Caco-2 (cell line): ENCODE results near the gene SERTAD4. TPM values are rescaled to one million over a fixed set of nuclear protein-coding genes. Genes with fewer than 3 reads are reported as not detected.

ENCODE experiments used
- BruUV-seq: library from RNA; stranded (reverse); fragments of 400-500 nt; replicated peaks from 2 replicates; lab custom pipeline; 2021; lab: Mats Ljungman, UMichigan
- CTCF ChIA-PET: fragments of 300-600 bp; sonication (Branson Sonifier 250); formaldehyde crosslinking; loops from one replicate; lab custom pipeline; 2022; ENCODE audit warnings: antibody characterized with exemption; lab: Charles Lee
- POLR2A ChIA-PET: fragments of 300-600 bp; sonication (Branson Sonifier 250); formaldehyde crosslinking; loops from one replicate; lab custom pipeline; 2022; ENCODE audit warnings: antibody characterized with exemption; lab: Charles Lee
- DNase-seq, 2 experiments: peaks; one replicate each; pipeline versions ENCODE4 v3.0.0 to v3.0.0-alpha.2; 2020 to 2022
- H3K27me3 ChIP-seq: replicated peaks from 2 replicates; pipeline ENCODE4 v1.6.0; 2011; ENCODE audit warnings: low read length; ENCODE audit not compliant: control insufficient read depth, insufficient read depth
- H3K36me3 ChIP-seq: 2 replicates; pipeline ENCODE4 v1.5.1; 2011; ENCODE audit warnings: low read length; ENCODE audit not compliant: control insufficient read depth, insufficient read depth
- H3K4me1 ChIP-seq: fragments of 250-450 bp; sonication (Bioruptor Pico); 2 replicates; pipeline ENCODE4 v1.5.1; 2020; ENCODE audit warnings: mild to moderate bottlenecking
- H3K4me3 ChIP-seq: 2 replicates; pipeline ENCODE4 v1.5.1; 2011; ENCODE audit warnings: low read depth, mild to moderate bottlenecking, control low read depth, low read length
- H3K9me3 ChIP-seq: fragments of 250-450 bp; sonication (Bioruptor Pico); 2 replicates; pipeline ENCODE4 v1.5.1; 2020; ENCODE audit warnings: mild to moderate bottlenecking, moderate library complexity
- H3K27ac Mint-ChIP-seq: one replicate; pipeline ENCODE4 v1.8.0; 2022; ENCODE audit warnings: mixed read lengths; ENCODE audit not compliant: unreplicated experiment
- H3K27me3 Mint-ChIP-seq: one replicate; pipeline ENCODE4 v1.8.0; 2022; ENCODE audit warnings: mixed read lengths; ENCODE audit not compliant: insufficient read depth, unreplicated experiment
- H3K36me3 Mint-ChIP-seq: one replicate; pipeline ENCODE4 v1.8.0; 2022; ENCODE audit warnings: mild to moderate bottlenecking, mixed read lengths; ENCODE audit not compliant: insufficient read depth, unreplicated experiment
- H3K4me1 Mint-ChIP-seq: one replicate; pipeline ENCODE4 v1.8.0; 2022; ENCODE audit warnings: low read depth, mixed read lengths; ENCODE audit not compliant: unreplicated experiment
- H3K4me3 Mint-ChIP-seq: one replicate; pipeline ENCODE4 v1.8.0; 2022; ENCODE audit warnings: mild to moderate bottlenecking, moderate library complexity, mixed read lengths; ENCODE audit not compliant: unreplicated experiment
- H3K9me3 Mint-ChIP-seq: one replicate; pipeline ENCODE4 v1.8.0; 2022; ENCODE audit warnings: mixed read lengths; ENCODE audit not compliant: unreplicated experiment
- CTCF ChIP-seq, 2 experiments: fragments of 200-600 bp in 1 of 2; IDR thresholded peaks; 1 replicate in 1 of 2; 2 replicates in 1 of 2; pipeline versions ENCODE4 v1.5.1 to v1.8.0; 2011 to 2022; ENCODE audit warnings: antibody characterized with exemption in 1 of 2, control low read depth in 1 of 2, inconsistent platforms in 1 of 2, low read depth in 1 of 2, low read length in 1 of 2, mild to moderate bottlenecking in 1 of 2, moderate library complexity in 1 of 2; ENCODE audit not compliant: insufficient read depth in 1 of 2, severe bottlenecking in 1 of 2, unreplicated experiment in 1 of 2
- intact Hi-C: fragments of 100-400 bp; cut with micrococcal nuclease; formaldehyde crosslinking; loops from one replicate; pipeline ENCODE4 v1.10.0; 2022; ENCODE audit not compliant: unreplicated experiment
- total RNA-seq: library from RNA; stranded (reverse); gene quantifications from 2 replicates; pipeline ENCODE4 v1.2.3, GENCODE V29; 2022

The SERTAD4 gene
- total RNA-seq, 1 experiment from 2014 or later = 2.8 TPM

GRCh38 chr1:210272666-210273065 lies 40.1 kb downstream of the SERTAD4 start:
- TF ChIP-seq CTCF (IDR thresholded peaks at IDR 0.05; ENCODE audit: insufficient read depth in 1 of 2, low read depth in 1 of 2, low read length in 1 of 2, severe bottlenecking in 1 of 2, unreplicated experiment in 1 of 2) = no peak
- DNase-seq = no peak

GRCh38 chr1:210280221-210280620 lies 47.6 kb downstream of the SERTAD4 start:
- Histone ChIP-seq H3K36me3 (no peaks in the 10 kb centered on the region), H3K4me1 (no peaks in the 10 kb centered on the region), H3K9me3 (peaks cover 28% of the 10 kb centered on the region), H3K27me3 (no peaks in the 10 kb centered on the region), H3K4me3 (no peak overlapping the region)
- ChIA-PET POLR2A (no interaction called here), CTCF (no interaction called here)
- Mint-ChIP-seq H3K27ac (no peak overlapping the region), H3K36me3 (no peaks in the 10 kb centered on the region), H3K4me1 (no peaks in the 10 kb centered on the region), H3K4me3 (no peak overlapping the region), H3K9me3 (peaks cover 44% of the 10 kb centered on the region), H3K27me3 (peaks cover 3% of the 10 kb centered on the region)
- no peak for DNase-seq
- BruUV-seq = no TSS peak
- no peak for TF ChIP-seq CTCF (IDR thresholded peaks at IDR 0.05; ENCODE audit: insufficient read depth in 1 of 2, low read depth in 1 of 2, low read length in 1 of 2, severe bottlenecking in 1 of 2, unreplicated experiment in 1 of 2)
- intact Hi-C loops = no loop called here

More at GRCh38 chr1:210272666-210273065, 40.1 kb downstream of the SERTAD4 start:
- CTCF ChIA-PET = no interaction called here
- Mint-ChIP-seq H3K4me3 (no peak overlapping the region), H3K27ac (no peak overlapping the region), H3K36me3 (no peaks in the 10 kb centered on the region), H3K9me3 (no peaks in the 10 kb centered on the region), H3K27me3 (no peaks in the 10 kb centered on the region), H3K4me1 (no peaks in the 10 kb centered on the region)
- no TSS peak for BruUV-seq
- intact Hi-C loops = no loop called here
- Histone ChIP-seq H3K27me3 (no peaks in the 10 kb centered on the region), H3K9me3 (no peaks in the 10 kb centered on the region), H3K4me1 (no peaks in the 10 kb centered on the region), H3K36me3 (no peaks in the 10 kb centered on the region), H3K4me3 (no peak overlapping the region)
- POLR2A ChIA-PET = no interaction called here

DNA sequence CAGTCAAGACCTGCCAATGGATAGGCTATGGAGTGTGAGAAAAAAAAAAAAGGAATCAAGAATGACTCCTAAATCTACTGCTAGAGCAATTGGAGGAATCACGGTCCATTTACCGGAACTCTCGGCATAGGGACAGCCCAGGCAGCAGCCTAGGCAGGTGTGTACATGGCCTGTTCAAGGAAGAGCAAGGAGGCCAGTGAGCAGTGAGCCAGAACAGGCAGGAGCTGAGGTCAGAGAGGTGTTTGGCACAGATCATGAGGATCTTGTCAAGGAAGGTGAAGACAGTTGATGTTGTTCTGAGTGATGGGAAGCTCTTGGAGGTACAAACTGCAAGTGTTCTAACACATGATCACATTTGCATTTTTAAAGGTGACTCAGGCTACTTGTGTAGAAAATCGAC lies 55.5 kb downstream of the SERTAD4 start:
- peaks cover 9% of the 10 kb centered on the region for H3K9me3 Mint-ChIP-seq
- peaks cover 3% of the 10 kb centered on the region for H3K27me3 Mint-ChIP-seq
- no peaks in the 10 kb centered on the region for H3K9me3 ChIP-seq
- TF ChIP-seq CTCF (IDR thresholded peaks at IDR 0.05; ENCODE audit: insufficient read depth in 1 of 2, low read depth in 1 of 2, low read length in 1 of 2, severe bottlenecking in 1 of 2, unreplicated experiment in 1 of 2) = no peak
- H3K27ac Mint-ChIP-seq = no peak overlapping the region
- H3K4me3 ChIP-seq = no peak overlapping the region
- no peaks in the 10 kb centered on the region for H3K36me3 ChIP-seq
- H3K4me1 ChIP-seq = no peaks in the 10 kb centered on the region
- H3K36me3 Mint-ChIP-seq = no peaks in the 10 kb centered on the region
- POLR2A ChIA-PET = no interaction called here
- H3K4me3 Mint-ChIP-seq = no peak overlapping the region
- no peaks in the 10 kb centered on the region for H3K27me3 ChIP-seq
- intact Hi-C loops = no loop called here
- BruUV-seq = no TSS peak
- no peak for DNase-seq
- CTCF ChIA-PET = no interaction called here
- H3K4me1 Mint-ChIP-seq = peaks cover 4% of the 10 kb centered on the region
